GM18907 (cell line): ENCODE data around the gene TBX4.

Source experiments
- ATAC-seq: cut with Tn5 transposase; IDR thresholded peaks from one replicate; pipeline ENCODE4 v1.9.1; 2021; ENCODE audit warnings: mild to moderate bottlenecking, moderate library complexity; ENCODE audit not compliant: unreplicated experiment

TBX4 gene

DNA sequence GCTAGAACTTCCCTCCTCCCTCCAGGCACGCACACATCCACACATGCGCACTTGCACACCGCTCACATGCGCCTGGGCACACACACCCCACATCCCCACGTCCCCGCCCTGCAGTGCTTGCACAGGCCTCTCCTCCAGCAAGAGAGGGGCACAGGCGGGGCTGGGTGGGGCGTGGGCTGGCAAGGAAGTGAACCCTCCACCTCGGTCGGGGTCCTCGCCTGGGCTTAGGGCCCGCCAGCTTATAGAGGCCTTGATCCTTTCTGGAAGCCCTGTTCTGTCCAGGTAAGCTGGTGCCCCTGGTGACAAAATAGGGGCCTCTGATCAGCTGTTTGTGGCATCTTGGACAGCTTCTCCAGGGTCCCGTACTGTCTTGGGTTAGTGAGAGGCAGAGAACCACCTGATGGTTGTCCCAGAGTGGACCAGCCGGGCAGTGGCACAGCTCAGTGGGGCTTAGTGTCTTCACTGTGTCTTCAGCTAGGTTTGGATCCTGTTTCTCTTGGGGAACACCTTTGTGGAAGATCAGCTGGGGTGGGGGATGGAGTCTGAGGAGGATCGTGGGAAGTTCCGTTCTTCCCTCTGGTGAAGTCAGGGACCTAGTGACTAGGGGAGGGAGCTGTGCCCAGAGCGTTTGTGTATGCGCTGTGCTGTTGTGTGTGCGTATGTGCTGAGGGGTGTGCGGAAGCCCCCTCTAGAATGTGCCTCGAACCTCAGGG lies 12.1 kb downstream of the TBX4 start:
- ATAC-seq = no peak

DNA sequence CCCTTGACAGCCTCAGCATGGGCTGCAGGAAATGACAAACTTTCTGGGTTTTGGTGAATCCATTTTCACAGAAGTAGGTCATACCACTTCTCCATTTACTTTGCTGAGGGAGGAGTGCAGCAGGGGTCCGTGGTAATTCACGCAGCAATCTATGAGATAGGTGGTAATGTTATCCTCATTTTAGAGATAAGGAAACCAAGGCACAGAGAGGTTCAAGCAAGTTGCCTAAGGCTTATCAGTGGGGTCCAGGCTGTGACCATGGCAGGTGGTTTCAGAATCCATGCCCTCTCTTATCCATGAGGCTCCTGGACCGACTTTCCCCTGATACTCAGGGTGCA lies 12.6 kb downstream of the TBX4 start:
- ATAC-seq = no peak

DNA sequence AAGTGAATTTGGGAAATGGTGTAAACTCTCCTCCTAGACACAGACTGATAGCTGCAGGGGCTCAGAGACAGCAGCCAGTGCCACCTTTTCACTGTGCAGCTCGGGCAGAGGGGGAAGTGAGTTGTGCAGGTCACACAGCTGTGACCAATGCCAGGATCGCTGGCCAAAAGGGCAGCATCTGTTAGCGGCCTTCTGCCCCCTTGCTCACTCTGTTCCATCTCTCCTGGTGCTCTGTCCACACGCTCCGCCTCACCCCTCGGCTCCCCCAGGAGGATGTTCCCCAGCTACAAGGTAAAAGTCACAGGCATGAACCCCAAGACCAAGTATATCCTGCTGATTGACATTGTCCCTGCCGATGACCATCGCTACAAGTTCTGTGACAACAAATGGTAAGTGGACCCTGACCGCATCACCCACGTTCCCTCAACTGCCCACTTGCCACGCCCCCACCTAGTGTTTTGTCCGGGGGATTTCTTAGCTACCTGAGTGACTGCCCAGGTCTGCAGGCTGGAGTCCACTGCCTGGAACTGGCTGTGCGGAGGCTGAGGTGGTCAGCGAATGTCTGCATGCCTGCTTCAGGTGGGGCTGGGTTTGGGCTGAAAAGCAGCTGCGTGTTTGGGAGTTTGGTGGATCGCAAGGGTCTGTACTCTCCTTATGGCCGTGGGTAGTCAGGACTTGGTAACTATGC lies 13.5 kb downstream of the TBX4 start:
- no peak for ATAC-seq

DNA sequence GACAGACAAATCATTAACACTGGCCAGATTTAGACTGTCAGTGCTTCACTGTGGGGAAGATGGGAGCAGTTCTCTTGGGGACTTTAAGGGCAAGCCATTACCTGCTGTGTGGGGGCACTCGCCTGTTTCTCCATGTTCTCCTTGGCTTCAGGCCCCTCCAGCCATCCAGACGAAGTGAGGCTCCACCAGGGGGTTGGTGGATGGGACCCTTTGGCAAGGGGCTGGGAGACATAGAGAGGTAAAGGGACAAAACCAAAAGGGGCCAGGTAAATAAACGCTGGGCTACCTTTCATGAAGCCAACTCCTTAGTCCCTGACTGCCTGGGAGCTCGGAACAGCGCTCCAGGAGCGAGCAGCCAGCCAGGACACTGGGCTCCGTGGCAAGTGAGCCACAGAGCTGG lies 14.0 kb downstream of the TBX4 start:
- no peak for ATAC-seq

DNA sequence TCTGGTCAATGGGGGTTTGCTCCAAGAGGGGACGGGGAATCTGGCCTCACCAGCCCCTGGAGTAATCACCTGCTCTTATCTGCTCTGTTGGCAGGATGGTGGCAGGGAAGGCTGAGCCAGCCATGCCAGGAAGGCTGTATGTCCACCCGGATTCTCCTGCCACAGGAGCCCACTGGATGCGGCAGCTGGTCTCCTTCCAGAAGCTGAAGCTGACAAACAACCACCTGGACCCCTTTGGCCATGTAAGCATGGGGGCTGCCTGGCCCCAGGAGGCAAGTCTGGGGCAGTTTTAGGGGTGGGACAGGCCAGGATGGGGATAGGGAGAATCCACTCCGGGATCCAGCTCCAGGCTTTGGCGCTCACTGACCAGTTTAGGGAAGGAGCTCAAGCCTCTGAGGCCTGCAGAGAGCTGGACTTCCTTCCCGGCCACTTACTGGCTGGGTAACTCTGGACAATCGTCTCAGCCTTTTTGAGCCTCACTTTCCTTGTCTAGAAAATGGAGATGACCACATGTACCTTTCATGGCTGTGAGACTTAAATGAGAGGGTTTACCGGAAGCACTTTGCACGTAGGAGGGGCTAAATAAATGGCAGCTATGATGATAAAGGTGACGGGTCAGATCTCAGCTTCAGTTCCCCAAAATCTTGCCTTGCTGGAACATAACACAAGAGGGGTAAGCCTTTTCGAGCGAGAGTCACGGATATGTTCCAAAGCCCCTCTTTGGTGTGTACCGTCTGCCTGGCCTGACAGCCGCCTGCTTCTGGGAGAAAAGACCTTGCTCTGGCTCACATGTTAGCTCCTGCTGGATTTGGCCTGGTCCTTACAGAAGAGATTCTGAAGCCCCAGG lies 15.4 kb downstream of the TBX4 start:
- ATAC-seq = no peak

DNA sequence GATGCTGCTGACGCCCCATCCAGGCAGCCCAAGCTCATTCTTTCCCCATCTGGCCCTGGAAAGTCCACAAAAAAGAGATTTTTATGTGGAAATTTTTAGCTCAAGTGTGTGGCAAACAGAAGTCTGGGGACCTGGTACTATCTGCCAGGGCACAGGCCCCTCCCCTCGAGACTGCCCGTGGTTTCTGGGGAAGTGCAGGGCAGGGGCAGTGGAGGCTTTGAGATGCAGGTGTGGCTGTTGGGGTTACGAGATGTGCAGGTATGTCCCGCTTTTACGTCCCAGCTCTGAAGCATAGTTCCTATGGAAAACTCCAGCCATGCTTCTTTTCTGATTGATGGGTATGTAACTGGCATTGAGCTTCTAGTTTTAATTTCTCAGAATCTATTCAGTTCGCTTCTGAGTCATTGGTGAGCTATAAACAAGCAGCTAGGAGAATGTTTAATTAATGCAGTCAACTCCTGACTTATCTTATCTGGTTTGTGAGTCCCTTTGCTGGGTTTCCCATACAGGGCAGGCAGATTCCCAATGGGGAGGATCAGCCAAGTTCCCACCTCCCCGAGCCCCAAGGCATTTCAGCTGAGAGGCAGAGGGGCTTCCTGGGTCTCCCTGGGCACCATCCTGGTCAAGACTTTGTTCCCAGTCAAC lies 16.2 kb downstream of the TBX4 start:
- ATAC-seq = no peak

DNA sequence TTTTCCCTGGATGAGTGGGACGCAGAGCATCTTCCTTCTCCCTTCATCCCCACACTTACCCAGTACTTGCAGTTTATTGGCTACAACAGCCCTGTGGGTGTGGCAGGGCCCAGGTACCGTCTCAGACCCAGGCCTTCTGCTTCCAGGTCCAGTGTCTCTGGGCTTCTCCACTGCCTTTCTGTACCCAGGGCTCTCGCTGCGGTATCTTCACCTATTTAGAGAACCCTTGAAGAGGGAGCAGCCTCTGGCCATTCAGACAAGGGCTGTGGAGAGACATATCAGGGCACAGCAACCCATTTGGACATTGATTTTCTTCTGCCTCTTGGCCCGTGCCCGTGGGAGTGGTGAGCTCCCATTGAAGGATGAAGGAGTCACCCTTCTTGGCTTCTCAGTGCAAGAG lies 17.3 kb downstream of the TBX4 start:
- no peak for ATAC-seq

DNA sequence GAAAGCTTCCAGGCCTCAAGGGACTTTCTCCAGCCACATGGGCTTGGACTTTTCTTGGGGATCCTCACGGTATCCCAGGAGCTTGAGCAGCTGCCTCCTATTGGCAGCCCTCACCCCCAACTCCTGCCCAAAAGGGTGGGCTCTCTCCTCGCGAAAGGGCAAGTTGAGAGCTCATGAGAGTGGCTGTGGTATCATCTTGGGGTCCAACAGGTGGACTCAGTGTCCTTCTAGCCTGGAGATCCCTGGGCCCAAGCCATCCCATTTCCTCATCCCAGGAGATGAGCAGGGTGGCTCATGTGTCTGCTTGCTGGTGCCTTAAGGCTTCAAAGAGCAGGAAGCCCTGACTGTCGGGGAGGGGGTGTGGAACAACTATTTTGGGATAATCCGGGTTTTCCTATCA lies 17.7 kb downstream of the TBX4 start:
- ATAC-seq = no peak

DNA sequence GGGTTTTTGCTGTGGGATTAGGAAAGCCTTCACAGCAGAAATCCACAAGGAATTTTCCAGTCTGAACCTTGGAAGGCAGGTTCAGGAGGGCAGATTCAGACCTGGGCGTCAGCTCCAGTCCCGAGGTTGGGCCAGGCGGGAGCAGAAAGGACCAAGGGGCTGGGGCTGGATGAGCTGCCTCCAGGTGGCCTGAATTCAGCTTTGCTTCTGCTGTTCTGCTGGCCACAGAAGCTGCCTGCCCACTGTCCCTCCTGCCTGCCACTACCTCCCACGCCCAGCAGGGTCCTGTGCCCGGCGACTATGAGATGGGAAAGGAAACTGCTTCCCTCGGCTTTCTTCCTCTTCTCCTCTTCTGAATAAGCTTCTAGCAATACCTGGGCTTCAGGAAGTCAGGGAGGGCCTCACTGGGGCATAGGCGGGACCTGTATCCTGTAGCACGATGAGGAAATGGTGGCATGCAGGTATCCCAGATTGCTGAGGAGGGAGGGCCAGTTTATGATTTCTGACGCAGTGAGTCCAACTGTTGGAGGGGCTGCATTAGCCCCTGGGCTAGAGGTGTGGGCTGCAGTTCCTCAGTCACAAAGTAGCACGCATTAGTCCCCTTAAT lies 18.4 kb downstream of the TBX4 start:
- no peak for ATAC-seq

DNA sequence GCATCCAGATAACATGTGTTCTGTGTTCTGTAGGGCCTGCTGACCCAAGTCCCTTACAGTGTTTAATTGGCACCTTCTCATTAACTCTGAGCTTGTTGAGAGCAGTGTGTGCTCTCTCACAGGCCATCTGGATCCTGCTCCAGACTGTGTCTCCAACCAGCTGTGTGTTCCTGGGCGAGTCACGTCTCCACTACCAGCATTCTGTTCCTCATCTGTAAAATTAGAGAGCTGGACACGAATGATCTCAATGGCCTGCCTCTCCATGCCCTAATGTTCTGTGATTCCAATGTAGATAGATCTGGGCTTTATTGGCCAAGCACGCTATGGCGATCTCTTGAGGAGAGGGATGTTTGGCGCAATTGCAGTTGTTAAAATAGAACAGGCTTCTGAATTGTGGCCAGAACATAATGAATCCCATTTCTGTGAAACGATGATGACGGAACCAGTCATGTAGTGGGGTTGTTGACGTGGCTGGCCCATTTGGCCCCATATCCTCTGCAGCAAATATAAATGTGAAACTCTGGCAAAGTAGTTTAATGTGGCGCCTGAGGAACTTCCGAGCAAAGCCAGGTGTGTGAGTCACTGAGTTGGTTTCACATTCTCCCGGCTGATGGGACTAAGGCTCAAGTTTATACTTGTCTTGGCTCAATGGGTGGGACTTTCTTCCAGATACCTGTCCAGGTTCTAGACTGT lies 22.2 kb downstream of the TBX4 start:
- ATAC-seq = no peak

DNA sequence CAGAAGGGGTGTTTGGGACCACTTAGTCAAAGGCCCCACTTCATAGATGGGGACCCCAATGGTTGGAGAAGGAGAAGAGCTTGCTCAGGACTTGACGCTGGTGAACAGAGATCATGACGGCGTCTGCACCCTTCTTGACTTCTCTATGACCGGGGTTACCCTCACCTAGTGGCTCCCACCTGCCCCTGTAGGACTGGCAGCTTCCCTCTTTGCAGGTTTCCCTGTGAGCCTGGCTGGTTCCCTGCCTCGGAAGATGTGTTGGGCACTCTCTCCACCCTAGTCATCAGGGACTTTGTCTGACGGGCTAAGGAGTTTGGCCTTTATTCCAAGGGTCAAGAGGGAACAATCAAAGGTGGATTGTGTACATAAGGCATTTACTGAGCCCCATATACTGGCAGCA lies 22.7 kb downstream of the TBX4 start:
- ATAC-seq = no peak

DNA sequence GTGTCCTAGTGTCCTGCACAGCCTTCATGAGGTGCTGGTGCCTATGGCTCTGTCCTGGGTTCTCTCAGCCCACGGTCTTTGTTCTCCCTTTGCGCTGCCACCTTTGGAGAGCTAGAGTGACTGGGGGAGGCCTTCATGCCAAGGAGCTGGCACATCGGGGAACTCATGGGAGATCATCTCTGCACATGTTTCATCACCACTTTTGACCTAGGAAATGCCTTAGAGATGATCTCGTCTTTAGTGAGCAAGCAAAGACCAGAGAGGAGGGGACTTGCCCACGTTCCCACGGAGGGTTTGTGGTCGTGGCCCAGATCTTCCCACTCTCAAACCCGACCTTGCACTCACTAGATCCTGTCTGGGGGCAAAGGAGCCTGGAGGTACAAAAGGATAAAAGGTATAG lies 23.5 kb downstream of the TBX4 start:
- no peak for ATAC-seq

DNA sequence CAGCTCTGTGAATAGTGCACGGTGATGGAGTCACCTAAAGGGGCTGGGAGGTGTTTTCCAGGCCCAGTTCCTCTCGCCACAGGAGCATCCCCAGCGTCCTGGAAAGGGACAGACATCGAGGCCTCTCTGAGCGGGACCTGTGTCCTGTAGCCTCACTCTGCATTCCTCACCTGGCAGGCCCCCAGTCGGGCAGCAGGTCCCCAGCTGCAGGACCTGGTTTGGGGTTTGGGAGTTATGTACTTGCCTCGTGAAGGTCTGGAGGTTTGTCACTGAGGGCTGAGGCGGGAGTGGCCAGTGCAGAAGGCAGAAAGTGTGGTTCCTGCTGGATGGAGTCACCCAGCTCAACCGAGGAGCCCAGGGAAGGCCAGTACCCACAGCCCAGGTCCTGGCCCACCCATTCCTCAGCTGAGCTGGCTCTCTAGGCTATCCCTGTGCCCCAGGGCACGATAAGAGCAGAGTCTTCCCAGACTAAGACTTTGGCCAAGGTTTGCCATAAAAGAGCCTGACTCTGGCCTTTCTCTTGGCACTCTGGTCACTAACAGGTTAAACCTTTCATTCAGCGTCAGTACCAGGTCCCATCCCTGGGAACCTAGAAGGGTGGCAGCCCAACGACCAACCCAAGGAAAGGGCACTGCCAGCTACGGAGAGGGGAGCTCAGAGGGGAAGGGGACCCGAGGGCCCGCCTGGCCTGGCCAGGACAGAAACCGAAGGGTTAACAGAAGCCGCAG lies 24.4 kb downstream of the TBX4 start:
- no peak for ATAC-seq

DNA sequence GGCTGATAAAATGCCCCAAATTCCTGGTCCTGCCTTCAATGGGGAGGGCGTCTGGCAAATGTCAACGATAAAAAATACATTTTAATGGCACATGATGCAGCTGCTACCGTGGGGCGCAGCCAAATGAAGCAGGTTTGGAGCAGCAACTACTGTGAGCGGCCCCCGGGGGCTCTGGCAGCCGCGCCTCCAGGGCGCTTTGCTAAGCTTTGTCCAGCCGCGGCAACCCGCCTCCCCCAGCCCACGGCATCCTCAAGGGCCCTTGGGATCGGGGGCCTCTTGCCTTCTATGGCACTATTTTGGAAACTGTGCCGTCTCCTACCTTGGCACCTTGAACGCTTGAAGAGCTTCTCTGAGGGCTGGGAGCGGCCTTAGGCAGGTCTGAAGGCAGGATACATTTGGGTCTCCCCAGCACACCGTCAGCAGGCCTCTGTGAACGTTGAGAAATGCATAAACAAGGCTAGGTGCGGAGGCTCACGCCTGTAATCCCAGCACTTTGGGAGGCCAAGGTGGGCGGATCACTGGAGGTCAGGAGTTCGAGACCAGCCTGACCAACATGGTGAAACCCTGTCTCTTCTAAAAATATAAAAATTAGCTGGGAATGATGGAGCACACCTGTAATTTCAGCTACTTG lies 25.1 kb downstream of the TBX4 start:
- ATAC-seq = no peak

DNA sequence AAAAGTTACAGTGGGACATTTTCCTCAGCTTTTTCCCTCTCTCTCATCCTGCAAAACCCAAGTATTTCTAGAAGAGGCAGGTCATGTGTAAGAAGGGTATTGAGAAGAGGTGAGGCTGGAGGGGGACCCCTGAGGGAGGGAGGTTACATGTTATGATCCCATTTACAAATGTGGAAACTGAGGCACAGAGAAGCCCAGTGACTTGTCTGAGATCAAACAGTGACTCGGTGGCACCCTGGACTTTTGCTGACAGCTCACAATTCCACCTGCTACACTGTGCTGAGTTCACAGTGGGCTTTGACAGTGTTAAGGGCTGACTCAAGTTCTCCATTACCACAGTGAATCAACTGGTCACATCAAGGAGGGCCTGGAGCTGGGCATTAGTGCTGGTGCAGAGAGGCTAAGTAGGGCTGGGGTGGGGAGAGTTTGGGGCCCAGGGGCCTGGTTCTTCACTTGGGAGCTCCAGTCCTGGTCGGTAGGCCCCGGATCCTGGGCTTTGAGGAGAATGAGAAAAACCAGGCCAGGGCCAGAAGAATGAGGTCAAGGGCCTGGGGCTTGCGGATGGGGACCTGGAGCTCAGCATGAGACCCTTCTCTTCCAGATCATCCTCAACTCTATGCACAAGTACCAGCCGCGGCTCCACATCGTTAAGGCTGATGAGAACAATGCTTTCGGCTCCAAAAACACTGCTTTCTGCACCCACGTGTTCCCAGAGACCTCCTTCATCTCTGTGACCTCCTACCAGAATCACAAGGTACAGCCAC lies 26.0 kb downstream of the TBX4 start:
- ATAC-seq = no peak

DNA sequence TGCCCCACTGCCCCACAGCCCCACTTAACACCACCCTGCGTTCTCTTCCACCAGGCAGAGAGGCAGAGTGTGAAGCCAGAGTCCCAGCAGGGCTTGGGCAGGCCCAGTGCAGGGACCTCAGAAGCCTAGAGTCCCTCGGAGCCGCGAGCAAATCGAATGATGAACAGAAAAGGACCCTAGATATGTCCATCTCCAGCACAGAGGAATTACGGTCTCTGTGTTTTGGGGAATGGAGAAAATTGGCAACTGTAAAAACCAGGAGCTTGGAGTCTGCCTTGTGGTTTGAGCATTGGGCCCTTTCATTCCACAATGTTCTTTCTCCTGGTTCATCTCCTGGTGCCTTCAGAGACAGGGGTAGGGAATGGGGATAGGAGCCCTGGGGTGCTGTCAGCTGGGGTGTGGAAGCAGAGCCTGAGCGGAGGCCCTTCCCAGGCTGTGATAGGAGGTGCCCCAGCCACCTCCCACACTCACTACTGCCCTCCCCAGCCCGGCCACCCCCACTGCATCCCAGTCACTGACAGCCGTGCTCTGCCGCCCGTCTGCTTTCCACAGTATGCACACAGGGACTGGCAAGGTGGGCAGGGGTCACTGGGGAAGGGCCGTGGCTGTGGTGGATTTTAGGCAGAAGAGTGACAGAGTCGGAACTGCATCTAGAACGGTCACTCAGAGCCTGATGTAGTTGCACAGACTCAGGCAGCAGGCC lies 26.7 kb downstream of the TBX4 start:
- no peak for ATAC-seq

DNA sequence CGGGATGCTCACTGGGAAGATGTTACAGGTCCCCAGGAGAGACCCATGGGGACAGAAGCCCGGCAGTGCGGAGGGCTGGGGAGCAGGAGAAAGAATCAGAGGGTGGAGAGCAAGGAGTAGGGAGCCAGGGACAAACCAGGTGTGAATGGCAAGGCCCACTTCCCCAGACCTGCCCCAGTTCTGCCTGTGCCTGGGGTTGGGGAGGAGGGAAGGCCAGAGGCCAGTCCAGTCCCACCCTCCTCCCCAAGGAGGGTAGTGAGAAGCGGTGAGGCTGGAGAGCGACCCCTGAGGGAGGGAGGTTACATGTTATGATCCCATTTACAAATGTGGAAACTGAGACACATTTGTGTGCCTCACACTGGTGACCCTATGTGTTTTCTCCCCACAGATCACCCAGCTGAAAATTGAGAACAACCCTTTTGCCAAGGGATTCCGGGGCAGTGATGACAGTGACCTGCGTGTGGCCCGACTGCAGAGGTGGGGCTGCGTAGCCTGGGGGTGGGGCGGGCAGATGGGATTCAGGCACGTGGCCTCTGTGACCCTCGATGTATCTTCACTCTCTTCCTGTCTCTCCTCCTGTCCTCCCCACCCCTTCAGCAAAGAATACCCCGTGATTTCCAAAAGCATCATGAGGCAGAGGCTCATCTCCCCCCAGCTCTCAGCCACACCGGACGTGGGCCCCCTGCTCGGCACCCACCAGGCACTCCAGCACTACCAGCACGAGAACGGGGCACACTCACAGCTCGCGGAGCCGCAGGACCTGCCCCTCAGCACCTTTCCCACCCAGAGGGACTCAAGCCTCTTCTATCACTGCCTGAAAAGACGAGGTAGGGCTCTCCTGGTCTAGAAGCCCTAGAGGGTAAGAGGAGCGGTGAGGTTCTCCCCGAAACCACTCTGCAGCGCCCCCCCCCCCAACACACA lies 27.5 kb downstream of the TBX4 start:
- no peak for ATAC-seq
